Suprapubic skin (tissue), 3 donors: ENCODE data around the gene DDX11.
"Not testable (repeated sequence)": the region's sequence is repeated elsewhere in the genome, so short reads cannot be mapped to it uniquely, and the experiment has no call there.

Experiments
- CTCF ChIP-seq, 2 donors: fragments of 200-600 bp in 1 of 2; fragments of 450-650 bp in 1 of 2; sonication (generic) in 1 of 2; IDR thresholded peaks; one replicate each; pipeline ENCODE4 v1.5.1; 2016 to 2019; ENCODE audit warnings: antibody characterized with exemption in 2 of 2, mild to moderate bottlenecking in 1 of 2, moderate library complexity in 1 of 2
- POLR2A ChIP-seq, 2 donors: fragments of 450-650 bp; IDR thresholded peaks; one replicate each; pipeline ENCODE4 v1.6.1; 2017; ENCODE audit warnings: antibody characterized with exemption in 2 of 2, mild to moderate bottlenecking in 2 of 2, moderate library complexity in 2 of 2

- TF ChIP-seq POLR2A, CTCF (IDR thresholded peaks at IDR 0.05): not testable (repeated sequence)
These were observed 20.8 kb upstream of the DDX11 start for GRCh38 chr12:31052666-31053439.
